MCF 10A (cell line): Measurements from ENCODE around the gene KCNJ10. TPM values are rescaled to one million over a fixed set of nuclear protein-coding genes. Genes with fewer than 3 reads are reported as not detected.

Source experiments
- BruUV-seq: library from RNA; stranded (reverse); fragments of 400-500 nt; replicated peaks from 2 replicates; lab custom pipeline; 2021; lab: Mats Ljungman, UMichigan
- CTCF ChIA-PET: fragments of 300-600 bp; sonication (Branson Sonifier 250); formaldehyde crosslinking; extraction: SDS; loops from one replicate; lab custom pipeline; 2021; ENCODE audit warnings: antibody characterized with exemption, inconsistent platforms; lab: Yijun Ruan, JAX
- POLR2A ChIA-PET: fragments of 300-600, 350-650 bp; sonication (Branson Sonifier 250); formaldehyde crosslinking; extraction: SDS; loops from one replicate; lab custom pipeline; 2020; ENCODE audit warnings: antibody characterized with exemption, inconsistent platforms; lab: Yijun Ruan, JAX
- DNase-seq: peaks from one replicate; pipeline ENCODE4 v3.0.0-alpha.2; 2018; ENCODE audit not compliant: unreplicated experiment
- H3K27ac Mint-ChIP-seq: one replicate; pipeline ENCODE4 v1.8.0; 2022; ENCODE audit warnings: mild to moderate bottlenecking, low read depth, mixed read lengths; ENCODE audit not compliant: unreplicated experiment
- H3K27me3 Mint-ChIP-seq: one replicate; pipeline ENCODE4 v1.8.0; 2022; ENCODE audit warnings: mixed read lengths; ENCODE audit not compliant: insufficient read depth, unreplicated experiment
- H3K36me3 Mint-ChIP-seq: one replicate; pipeline ENCODE4 v1.8.0; 2022; ENCODE audit warnings: mild to moderate bottlenecking, moderate library complexity, mixed read lengths; ENCODE audit not compliant: insufficient read depth, unreplicated experiment
- H3K4me1 Mint-ChIP-seq: one replicate; pipeline ENCODE4 v1.8.0; 2022; ENCODE audit warnings: mixed read lengths; ENCODE audit not compliant: insufficient read depth, unreplicated experiment
- H3K4me3 Mint-ChIP-seq: one replicate; pipeline ENCODE4 v1.8.0; 2022; ENCODE audit warnings: mild to moderate bottlenecking, moderate library complexity, mixed read lengths; ENCODE audit not compliant: unreplicated experiment
- H3K9me3 Mint-ChIP-seq: one replicate; pipeline ENCODE4 v1.8.0; 2022; ENCODE audit warnings: mixed read lengths; ENCODE audit not compliant: unreplicated experiment
- CTCF ChIP-seq: fragments of 200-600 bp; IDR thresholded peaks from one replicate; pipeline ENCODE4 v1.8.0; 2022; ENCODE audit warnings: antibody characterized with exemption, mild to moderate bottlenecking; ENCODE audit not compliant: unreplicated experiment
- intact Hi-C: fragments of 100-400 bp; cut with micrococcal nuclease; formaldehyde crosslinking; loops from 2 replicates; pipeline ENCODE4 v1.14.1; 2022
- total RNA-seq: library from RNA; stranded (reverse); gene quantifications from 2 replicates; pipeline ENCODE4 v1.2.3, GENCODE V29; 2022

Gene KCNJ10
- total RNA-seq, 1 experiment from 2014 or later: not detected

DNA sequence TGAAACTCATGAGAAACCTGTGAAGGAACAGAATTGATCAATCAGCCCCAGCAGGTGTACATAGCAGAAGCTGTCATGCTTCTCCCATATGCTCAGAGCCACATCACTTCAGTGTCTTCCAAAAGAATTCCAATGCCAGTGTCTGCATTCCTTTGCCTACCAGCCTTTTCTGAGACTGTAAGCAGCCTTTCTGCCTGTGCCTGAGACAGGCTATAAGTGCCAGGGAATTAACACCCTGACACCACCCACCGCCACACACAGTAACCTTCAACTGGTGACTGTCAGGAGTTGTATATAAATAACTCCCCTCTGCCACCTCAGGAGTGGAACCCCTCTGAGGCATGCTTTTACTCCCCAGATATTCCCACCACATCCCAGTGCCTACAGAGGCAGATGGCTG lies 77.8 kb downstream of the KCNJ10 start:
- DNase-seq: no peak
- Mint-ChIP-seq H3K4me1 (peaks cover 17% of the 10 kb centered on the region), H3K36me3 (no peaks in the 10 kb centered on the region), H3K4me3 (no peak overlapping the region), H3K27me3 (no peaks in the 10 kb centered on the region), H3K9me3 (no peaks in the 10 kb centered on the region), H3K27ac (no peak overlapping the region)
- no TSS peak for BruUV-seq
- CTCF ChIA-PET: interaction anchor here (0.6 to 4.3 kb wide), 6 partner anchors 15 to 782 kb away, joined by 3 to 28 read pairs (median 6); no protein-coding TSS in a partner anchor
- intact Hi-C loops: no loop called here
- no peak for TF ChIP-seq CTCF
- POLR2A ChIA-PET: interaction anchor here (0.9 to 1.3 kb wide), 2 partner anchors 11 to 23 kb away, joined by 3 to 4 read pairs; no protein-coding TSS in a partner anchor

DNA sequence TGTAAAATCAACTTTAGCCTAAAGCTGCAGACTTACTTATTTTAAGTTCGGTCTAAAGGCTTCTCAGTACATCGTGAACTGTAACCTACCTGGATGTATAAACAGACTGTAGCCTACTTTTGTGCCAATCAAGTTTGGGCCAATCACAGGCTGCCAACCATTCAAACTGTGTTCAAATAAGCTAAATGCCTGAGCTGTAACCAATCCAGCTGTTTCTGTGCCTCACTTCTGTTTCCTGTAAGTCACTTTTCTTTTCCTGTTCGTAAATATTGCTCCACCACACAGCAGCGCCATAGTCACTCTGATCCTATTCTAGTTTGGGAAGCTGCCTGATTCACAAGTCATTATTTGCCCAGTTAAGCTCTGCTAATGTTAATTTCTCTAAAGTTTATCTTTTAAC lies 78.4 kb downstream of the KCNJ10 start:
- no peak for TF ChIP-seq CTCF
- Mint-ChIP-seq H3K4me1 (peaks cover 13% of the 10 kb centered on the region), H3K27ac (no peak overlapping the region), H3K36me3 (no peaks in the 10 kb centered on the region), H3K9me3 (no peaks in the 10 kb centered on the region), H3K27me3 (no peaks in the 10 kb centered on the region), H3K4me3 (no peak overlapping the region)
- ChIA-PET CTCF (interaction anchor here (0.5 to 4.3 kb wide), 8 partner anchors 15 to 781 kb away, joined by 3 to 28 read pairs (median 4); partner anchors contain the start of gene TAGLN2), POLR2A (interaction anchor here (0.9 to 1.3 kb wide), 2 partner anchors 12 to 22 kb away, joined by 3 to 4 read pairs; no protein-coding TSS in a partner anchor)
- no TSS peak for BruUV-seq
- peak; percentile 7 for DNase-seq
- intact Hi-C loops: no loop called here

DNA sequence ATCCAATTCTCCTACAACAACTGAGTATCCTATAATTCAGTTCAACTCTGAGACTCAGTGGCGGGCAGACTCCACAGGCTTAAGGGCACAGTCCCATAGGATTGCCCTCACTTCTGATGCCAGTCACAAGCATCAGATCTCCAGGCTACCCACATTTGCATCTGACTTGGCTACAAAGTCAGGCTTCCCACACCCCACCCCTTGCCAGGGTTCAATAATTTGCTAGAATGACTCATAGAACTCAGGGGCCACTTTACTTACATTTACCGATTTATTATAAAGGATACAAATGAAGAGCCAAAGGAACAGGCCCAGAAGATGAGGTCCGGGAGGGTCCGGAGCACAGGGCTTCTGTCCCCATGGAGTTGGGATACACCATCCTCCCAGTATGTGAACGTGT lies 80.0 kb downstream of the KCNJ10 start:
- no TSS peak for BruUV-seq
- Mint-ChIP-seq H3K27ac (no peak overlapping the region), H3K4me1 (no peaks in the 10 kb centered on the region), H3K36me3 (no peaks in the 10 kb centered on the region), H3K27me3 (no peaks in the 10 kb centered on the region), H3K4me3 (no peak overlapping the region), H3K9me3 (no peaks in the 10 kb centered on the region)
- no peak for DNase-seq
- intact Hi-C loops: no loop called here
- CTCF ChIA-PET: interaction anchor here (0.6 to 1.7 kb wide), 7 partner anchors 17 to 829 kb away, joined by 3 to 7 read pairs (median 3); partner anchors contain the start of genes KCNJ9 and TAGLN2
- POLR2A ChIA-PET: interaction anchor here (0.6 to 1.5 kb wide), 3 partner anchors 16 to 64 kb away, joined by 3 to 4 read pairs (median 3); no protein-coding TSS in a partner anchor
- TF ChIP-seq CTCF: no peak

- DNase-seq: no peak
- Mint-ChIP-seq H3K4me1 (no peaks in the 10 kb centered on the region), H3K27ac (no peak overlapping the region), H3K36me3 (no peaks in the 10 kb centered on the region), H3K4me3 (no peak overlapping the region), H3K9me3 (no peaks in the 10 kb centered on the region), H3K27me3 (no peaks in the 10 kb centered on the region)
- ChIA-PET POLR2A (interaction anchor here (0.6 to 1.5 kb wide), 2 partner anchors 16 to 63 kb away, joined by 3 to 4 read pairs; no protein-coding TSS in a partner anchor), CTCF (interaction anchor here (0.6 to 8.7 kb wide), 5 partner anchors 17 to 97 kb away, joined by 3 to 75 read pairs (median 6); partner anchors contain the start of gene KCNJ9)
- BruUV-seq: no TSS peak
- intact Hi-C loops: no loop called here
- TF ChIP-seq CTCF: no peak
Measured at GRCh38 chr1:159989581-159989980, 80.4 kb downstream of the KCNJ10 start.
